Activated T-cell treated with anti-CD3 and anti-CD28 coated beads for 48 hours (primary cell): ENCODE results near the gene UBE2G1.

Experiments
- DNase-seq: peaks from one replicate; pipeline ENCODE4 v3.0.0-alpha.2; 2020; ENCODE audit warnings: low read depth

UBE2G1 gene

DNA sequence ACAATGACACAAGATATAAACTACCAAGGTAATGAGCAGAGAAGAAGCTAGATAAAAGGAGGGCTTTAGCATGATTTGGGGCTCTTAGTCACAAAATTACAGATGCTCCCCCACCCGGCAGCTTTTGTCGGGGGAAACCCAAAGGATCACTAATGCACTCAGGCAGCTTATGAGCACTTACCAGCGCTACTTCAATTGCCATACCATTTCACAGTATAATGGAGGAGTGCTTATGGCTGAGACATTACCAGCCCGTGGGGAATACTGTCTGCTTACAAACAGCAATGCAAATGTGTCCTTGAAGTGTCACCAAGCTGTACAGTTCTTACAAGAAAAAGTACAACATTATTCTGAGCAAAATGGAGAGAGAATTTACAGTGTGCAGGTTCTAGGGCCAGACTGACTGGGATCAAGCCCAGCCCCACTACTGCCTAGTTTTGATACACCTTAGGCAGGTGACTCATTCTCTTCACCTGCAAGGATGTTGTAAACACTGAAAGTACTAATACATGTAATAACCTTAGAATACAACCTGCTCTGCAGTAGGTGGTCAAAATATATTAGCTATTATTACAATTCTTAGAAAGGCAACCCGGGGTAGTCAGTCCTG, 119.0 kb downstream of the UBE2G1 start:
- DNase-seq: no peak

GRCh38 chr17:4246674-4247073, 119.8 kb downstream of the UBE2G1 start:
- DNase-seq: no peak

GRCh38 chr17:4241535-4241934, 124.9 kb downstream of the UBE2G1 start:
- no peak for DNase-seq

GRCh38 chr17:4236456-4236855, 130.0 kb downstream of the UBE2G1 start:
- DNase-seq: no peak

DNA sequence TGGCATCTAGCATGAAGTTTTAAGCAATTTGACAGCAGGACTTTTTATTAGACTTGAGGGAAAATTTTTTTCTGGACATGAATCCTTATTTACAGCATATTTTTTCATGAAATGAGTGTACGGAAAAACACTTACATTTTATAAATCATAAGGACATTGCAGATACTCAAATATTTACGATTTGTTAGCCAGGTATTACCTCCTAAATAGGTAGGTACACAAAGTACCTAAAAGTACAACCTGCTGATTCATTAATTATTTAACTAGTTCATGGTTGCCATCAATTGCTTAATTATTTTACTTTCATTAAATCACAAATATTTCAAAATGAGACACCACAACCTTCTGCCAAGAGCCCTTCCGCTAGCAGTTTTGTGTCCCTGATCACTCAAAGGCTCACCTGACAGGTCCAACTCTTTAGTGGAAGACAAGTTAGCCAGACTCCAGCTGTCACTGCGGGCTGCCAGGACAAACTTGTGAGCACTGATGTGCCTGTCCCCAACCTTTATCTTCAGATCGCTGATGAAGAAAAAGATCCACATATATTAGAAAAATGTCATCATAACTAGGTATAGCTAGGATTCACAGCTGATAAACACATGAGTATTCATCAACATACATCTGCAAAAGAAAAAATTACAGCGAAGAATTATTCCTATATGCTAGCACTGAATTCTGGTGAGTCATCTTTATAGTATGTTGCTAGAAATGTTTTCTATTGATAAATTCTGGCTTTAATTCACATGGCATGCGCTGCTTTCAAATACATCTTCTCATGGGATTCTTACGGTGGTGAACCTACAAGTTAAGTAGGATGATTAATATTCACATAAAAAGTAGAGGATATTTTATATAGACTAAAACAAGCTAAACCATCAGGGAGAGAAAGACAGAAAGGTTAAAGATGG, 130.8 kb downstream of the UBE2G1 start:
- no peak for DNase-seq

DNA sequence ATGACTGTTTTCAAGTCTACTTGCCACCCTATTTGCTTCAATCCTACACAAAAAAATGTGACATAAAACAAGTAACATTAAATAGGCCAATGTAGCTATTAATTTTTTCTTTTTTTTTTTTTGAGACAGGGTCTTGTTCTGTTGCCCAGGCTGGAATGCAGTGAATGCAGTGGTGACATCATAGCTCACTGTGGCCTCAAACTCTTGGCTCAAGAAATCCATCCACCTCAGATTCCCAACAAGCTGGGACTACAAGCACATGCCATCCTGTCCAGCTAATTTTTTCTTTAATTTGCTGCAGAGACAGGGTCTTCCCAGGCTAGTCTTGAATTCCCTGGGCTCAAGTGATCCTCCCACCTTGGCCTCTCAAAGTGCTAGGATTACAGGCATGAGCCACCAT, 132.1 kb downstream of the UBE2G1 start:
- no peak for DNase-seq

DNA sequence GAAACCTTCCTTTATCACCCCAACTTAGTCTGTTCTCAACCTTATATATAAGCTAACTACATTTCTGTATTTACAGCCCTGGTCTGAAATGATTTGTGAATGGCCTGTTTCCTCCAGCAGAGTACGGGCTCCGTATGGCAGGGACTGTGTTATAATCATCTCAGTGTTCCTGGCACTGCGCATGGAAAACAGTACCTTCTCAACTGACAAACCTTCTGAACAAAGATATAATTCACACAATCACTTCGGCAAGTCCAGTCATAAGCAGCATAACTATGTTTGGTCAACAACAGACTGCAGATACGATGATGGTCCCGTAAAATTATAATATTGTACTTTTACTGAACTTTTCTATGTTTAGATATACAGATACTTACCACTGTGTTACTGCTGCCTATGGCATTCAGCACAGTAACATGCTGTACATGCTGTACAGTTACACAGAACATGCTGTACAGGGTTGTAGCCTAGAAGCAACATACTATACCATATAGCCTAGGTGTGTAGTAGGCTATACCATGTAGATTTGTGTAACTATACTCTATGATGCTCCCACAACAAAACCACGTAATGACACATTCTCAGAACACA, 132.7 kb downstream of the UBE2G1 start:
- DNase-seq: no peak

DNA sequence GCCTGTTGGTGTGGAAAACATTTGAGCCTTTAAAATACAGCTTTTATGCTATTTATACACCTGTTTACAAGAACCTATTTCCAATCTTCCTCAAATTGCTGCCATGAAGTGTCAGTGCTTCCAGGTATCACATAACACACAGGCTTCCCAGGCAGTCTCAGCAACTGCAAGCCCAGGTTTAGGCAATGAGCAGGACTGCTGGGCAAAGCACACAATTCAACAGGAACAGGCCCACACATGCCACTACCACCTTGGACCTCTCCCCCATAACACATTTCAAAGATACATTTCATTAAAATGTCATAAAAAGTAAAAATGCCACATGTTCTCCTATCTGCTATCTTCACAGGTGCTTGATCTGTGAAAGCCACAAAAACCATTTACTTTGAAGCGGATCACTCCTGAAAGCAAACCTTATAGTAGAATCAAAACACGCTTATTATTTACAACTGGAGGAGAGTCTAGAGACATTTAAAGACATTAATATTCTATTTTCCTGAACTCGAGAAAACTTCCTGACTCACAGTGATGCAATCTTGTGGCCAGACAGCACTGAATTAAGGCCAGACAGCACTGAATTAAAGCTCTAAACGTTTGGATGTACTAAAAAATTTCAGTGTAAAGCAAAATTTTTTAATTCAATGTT, 134.2 kb downstream of the UBE2G1 start:
- no peak for DNase-seq

GRCh38 chr17:4229627-4230541, 136.6 kb downstream of the UBE2G1 start:
- no peak for DNase-seq

DNA sequence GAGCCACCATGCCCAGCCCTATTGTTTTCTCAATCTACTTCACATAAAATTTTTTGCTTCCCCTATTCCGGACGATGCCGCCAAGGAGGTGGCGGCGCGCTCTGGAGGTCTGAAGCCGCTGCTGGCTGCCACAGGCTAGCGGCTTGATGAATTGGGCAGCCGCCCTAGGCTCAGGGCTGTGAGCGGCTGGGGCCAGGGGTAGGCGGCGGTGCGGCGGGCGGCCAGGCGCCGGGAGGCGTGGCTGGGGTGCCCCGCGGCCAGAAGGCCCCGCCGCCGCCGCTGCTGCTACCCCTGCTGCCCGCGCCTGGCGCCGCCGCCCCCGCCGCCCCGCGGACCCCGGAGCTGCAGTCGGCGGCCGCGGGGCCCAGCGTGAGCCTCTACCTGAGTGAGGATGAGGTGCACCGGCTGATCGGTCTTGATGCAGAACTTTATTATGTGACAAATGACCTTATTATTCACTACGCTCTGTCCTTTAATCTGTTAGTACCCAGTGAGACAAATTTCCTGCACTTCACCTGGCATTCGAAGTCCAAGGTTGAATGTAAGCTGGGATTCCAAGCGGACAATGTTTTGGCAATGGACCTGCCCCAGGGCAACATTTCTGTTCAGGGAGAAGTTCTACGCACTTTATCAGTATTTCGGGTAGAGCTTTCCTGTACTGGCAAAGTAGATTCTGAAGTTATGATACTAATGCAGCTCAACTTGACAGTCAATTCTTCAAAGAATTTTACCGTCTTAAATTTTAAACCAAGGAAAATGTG, 144.4 kb downstream of the UBE2G1 start:
- no peak for DNase-seq

- DNase-seq: no peak
Measured at GRCh38 chr17:4221163-4221562, 145.3 kb downstream of the UBE2G1 start.

DNA sequence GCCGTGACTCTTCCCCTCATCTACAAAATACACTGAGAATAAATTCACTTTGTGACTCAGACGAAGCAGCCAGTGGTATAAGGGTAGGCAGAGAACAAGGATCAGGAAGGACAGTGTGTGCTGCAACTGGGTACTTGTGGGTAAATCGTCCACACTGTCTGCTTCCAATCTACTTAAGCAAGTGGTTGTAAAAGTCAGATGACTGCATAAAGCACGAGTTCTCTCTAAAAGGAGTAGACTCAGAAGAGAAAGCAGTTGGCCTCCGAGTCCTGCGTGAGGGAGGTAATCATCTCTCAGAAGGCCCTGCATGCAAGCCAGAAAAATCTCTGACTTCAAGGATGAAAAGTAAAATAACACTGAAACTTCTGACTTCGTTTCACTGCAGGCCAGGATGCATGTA, 145.8 kb downstream of the UBE2G1 start:
- no peak for DNase-seq
